GM12892 (cell line): ENCODE measurements around the gene STAM2.
"Not testable (repeated sequence)": the region's sequence is repeated elsewhere in the genome, so short reads cannot be mapped to it uniquely, and the experiment has no call there.

Experiments used
- DNase-seq: peaks from one replicate; pipeline ENCODE4 v3.0.0; 2011; ENCODE audit not compliant: insufficient read length
- FAIRE-seq: peaks from 2 replicates; lab custom pipeline; 2011; peaks lifted over from hg19 to GRCh38; lab: Jason Lieb, UNC
- POLR2A ChIP-seq: IDR thresholded peaks from 2 replicates; pipeline ENCODE4 v1.6.1; 2011; ENCODE audit warnings: low read depth, low read length, control low read depth
- POLR2AphosphoS5 ChIP-seq: IDR thresholded peaks from 2 replicates; pipeline ENCODE4 v1.6.1; 2011; ENCODE audit warnings: low read depth, low read length, control low read depth
- TAF1 ChIP-seq: IDR thresholded peaks from 2 replicates; pipeline ENCODE4 v1.6.1; 2011; ENCODE audit warnings: low read depth, mild to moderate bottlenecking, control low read depth, low read length, borderline replicate concordance

The STAM2 gene

GRCh38 chr2:152167065-152167464 is 8.5 kb downstream of the STAM2 start:
- FAIRE-seq = no peak
- no peak for TF ChIP-seq POLR2A
- TF ChIP-seq TAF1 = no peak
- no peak for TF ChIP-seq POLR2AphosphoS5
- no peak for DNase-seq

GRCh38 chr2:152166633-152167032 is 8.9 kb downstream of the STAM2 start:
- peak; percentile 27 for DNase-seq
- peak; percentile 60 for FAIRE-seq
- TF ChIP-seq POLR2AphosphoS5 (no peak), POLR2A (no peak), TAF1 (no peak)

- FAIRE-seq (peak; percentile 51), DNase-seq (no peak)
- TF ChIP-seq POLR2A (no peak), POLR2AphosphoS5 (no peak), TAF1 (no peak)
Observed at GRCh38 chr2:152165780-152166179, 9.8 kb downstream of the STAM2 start.

GRCh38 chr2:152165306-152165705 is 10.3 kb downstream of the STAM2 start:
- DNase-seq (no peak), FAIRE-seq (no peak)
- TF ChIP-seq POLR2AphosphoS5 (no peak), TAF1 (no peak), POLR2A (no peak)

GRCh38 chr2:152163669-152164068 is 11.9 kb downstream of the STAM2 start:
- DNase-seq, FAIRE-seq: not testable (repeated sequence)

- no peak for FAIRE-seq
- no peak for DNase-seq
- no peak for TF ChIP-seq POLR2A
- no peak for TF ChIP-seq POLR2AphosphoS5
- TF ChIP-seq TAF1 = no peak
Observed at GRCh38 chr2:152162141-152162540, 13.4 kb downstream of the STAM2 start.

GRCh38 chr2:152161598-152161997 is 14.0 kb downstream of the STAM2 start:
- no peak for FAIRE-seq
- no peak for TF ChIP-seq POLR2A
- no peak for TF ChIP-seq POLR2AphosphoS5
- no peak for TF ChIP-seq TAF1

GRCh38 chr2:152160378-152160777 is 15.2 kb downstream of the STAM2 start:
- DNase-seq = not testable (repeated sequence)

More at GRCh38 chr2:152161598-152161997, 14.0 kb downstream of the STAM2 start:
- DNase-seq = no peak

GRCh38 chr2:152157253-152157652 is 18.3 kb downstream of the STAM2 start:
- FAIRE-seq (no peak), DNase-seq (no peak)
- no peak for TF ChIP-seq TAF1
- no peak for TF ChIP-seq POLR2AphosphoS5
- no peak for TF ChIP-seq POLR2A

More at GRCh38 chr2:152160378-152160777, 15.2 kb downstream of the STAM2 start:
- FAIRE-seq = not testable (repeated sequence)

GRCh38 chr2:152155209-152155608 is 20.4 kb downstream of the STAM2 start:
- FAIRE-seq (peak; percentile 5), DNase-seq (no peak)
- no peak for TF ChIP-seq POLR2A
- TF ChIP-seq TAF1 = no peak
- TF ChIP-seq POLR2AphosphoS5 = no peak

- FAIRE-seq = no peak
- no peak for DNase-seq
- no peak for TF ChIP-seq TAF1
- no peak for TF ChIP-seq POLR2A
- TF ChIP-seq POLR2AphosphoS5 = no peak
Observed at GRCh38 chr2:152154462-152154861, 21.1 kb downstream of the STAM2 start.

GRCh38 chr2:152134488-152135280 is 40.9 kb downstream of the STAM2 start:
- no peak for TF ChIP-seq POLR2AphosphoS5
- FAIRE-seq = peak; percentile 92
- no peak for DNase-seq

GRCh38 chr2:152132306-152132705 is 43.3 kb downstream of the STAM2 start:
- FAIRE-seq = no peak
- DNase-seq = no peak
- TF ChIP-seq TAF1 (no peak), POLR2AphosphoS5 (no peak)

- TF ChIP-seq POLR2A = no peak
- no peak for TF ChIP-seq POLR2AphosphoS5
- TF ChIP-seq TAF1 = no peak
- FAIRE-seq (no peak), DNase-seq (no peak)
Observed at GRCh38 chr2:152127628-152128027, 47.9 kb downstream of the STAM2 start.
